Measurements from ENCODE around the gene OR56A4.
A peak's percentile ranks its signal among the peaks of the same experiment; 100 is the strongest.

The OR56A4 gene

DNA sequence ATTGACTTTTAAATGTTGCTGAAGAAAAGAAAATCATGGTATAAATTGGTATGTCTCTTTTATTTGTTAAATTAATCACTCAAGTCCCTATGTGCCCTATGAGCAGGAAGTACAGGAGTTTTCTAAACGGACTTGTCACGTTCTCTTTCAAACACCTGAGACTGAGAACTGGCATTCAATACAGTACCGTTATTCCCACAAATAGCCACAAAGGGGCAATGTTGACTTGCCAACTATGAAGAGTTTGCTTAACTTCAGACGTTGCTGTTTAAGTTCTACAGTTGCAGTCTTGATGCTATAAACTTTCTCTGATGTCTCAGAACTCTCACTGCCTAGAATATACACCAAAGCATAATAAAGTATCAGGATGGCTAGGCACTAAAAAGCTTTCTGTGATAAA lies 16.2 kb upstream of the OR56A4 start:
- H3K4me3 ChIP-seq (replicated peaks in 1 of 2; ENCODE audit: low read depth in 2 of 2, low read length in 2 of 2), result no peak overlapping the region
- TF ChIP-seq, protein P1, sequence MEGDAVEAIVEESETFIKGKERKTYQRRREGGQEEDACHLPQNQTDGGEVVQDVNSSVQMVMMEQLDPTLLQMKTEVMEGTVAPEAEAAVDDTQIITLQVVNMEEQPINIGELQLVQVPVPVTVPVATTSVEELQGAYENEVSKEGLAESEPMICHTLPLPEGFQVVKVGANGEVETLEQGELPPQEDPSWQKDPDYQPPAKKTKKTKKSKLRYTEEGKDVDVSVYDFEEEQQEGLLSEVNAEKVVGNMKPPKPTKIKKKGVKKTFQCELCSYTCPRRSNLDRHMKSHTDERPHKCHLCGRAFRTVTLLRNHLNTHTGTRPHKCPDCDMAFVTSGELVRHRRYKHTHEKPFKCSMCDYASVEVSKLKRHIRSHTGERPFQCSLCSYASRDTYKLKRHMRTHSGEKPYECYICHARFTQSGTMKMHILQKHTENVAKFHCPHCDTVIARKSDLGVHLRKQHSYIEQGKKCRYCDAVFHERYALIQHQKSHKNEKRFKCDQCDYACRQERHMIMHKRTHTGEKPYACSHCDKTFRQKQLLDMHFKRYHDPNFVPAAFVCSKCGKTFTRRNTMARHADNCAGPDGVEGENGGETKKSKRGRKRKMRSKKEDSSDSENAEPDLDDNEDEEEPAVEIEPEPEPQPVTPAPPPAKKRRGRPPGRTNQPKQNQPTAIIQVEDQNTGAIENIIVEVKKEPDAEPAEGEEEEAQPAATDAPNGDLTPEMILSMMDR (IDR thresholded peaks at IDR 0.05; ENCODE audit: low read depth, low read length), result peak; percentile 40
- DNase-seq (ENCODE audit: low read depth in 2 of 2), result peak; percentile 65 to 73

DNA sequence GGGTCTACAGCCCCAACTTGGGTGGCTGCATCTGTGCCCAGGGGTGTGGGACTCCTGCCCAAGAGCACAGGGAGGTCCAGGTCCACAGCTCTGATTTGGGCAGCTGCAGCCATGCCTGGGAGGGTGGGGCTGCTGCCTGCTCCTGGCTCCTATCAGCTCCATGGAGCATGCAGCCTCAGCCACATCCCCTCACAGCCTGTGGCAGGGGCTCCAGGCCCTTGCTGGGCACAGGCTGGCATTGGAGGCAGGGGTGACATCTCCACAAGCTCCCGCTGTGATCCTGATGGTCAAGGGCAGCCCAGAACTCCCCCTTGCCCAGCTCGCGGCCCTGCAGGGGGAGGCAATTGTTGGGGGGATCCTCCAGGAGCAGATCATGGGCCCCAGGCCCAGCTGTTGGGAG lies 6.3 kb upstream of the OR56A4 start:
- H3K4me3 ChIP-seq (replicated peaks in 1 of 2; ENCODE audit: low read depth in 2 of 2, low read length in 2 of 2), result no peak overlapping the region
- TF ChIP-seq, protein P1 (IDR thresholded peaks at IDR 0.05; ENCODE audit: low read depth, low read length), result no peak
- no peak for DNase-seq (ENCODE audit: low read depth in 2 of 2)

DNA sequence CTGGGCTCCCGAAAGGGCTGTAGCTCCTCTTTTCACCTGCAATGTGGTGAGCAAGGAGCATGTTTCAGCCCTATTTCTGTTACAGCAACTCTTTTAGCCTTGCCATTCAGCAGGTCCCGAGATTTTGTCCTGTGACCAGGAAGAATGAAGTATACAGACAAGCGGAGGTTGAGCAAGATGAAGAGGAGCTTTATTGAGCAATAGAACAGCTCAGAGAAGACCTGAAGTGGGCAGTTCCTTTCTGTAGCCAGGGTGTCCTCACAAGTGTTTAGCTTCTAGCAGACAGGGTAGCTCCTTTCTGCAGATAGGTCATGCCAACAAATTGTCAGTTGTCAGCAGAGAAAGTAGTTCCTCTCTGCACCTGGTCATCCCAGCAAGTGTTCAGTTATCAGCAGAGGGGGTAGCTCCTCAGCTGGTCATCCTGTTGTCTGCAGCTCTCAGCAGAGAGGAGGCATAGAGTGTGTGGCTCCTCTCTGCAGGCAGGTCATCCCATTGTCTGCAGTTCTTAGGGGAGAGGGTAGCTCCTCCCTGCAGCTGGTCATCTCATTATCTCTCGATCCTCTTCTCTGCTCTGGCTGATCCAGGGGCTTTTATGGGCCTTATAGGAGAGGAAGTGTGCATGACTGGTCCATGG lies 5.4 kb upstream of the OR56A4 start:
- no peak overlapping the region for H3K4me3 ChIP-seq (replicated peaks in 1 of 2; ENCODE audit: low read depth in 2 of 2, low read length in 2 of 2)
- no peak for DNase-seq (ENCODE audit: low read depth in 2 of 2)
- TF ChIP-seq, protein P1 (IDR thresholded peaks at IDR 0.05; ENCODE audit: low read depth, low read length), result no peak

DNA sequence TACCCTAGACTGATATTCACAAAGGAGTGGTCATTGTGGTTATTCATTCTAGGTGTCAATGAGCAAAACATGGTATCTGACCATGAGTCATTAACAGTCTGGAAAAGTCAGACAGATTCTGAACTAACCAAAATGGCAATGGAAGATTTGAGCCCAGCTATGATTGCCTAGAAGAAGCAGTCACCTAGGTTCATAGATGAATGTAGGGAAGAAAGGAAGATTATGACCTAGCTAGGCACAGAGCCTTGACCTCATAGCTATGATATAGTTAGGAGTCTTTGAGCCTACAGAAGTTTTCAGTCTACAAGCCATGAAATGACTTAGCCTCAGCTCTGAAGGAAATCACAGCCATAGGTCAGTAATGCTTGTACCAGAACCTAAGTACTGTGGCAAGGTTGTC lies 351 bp downstream of the OR56A4 start:
- no peak overlapping the region for H3K4me3 ChIP-seq (replicated peaks in 1 of 2; ENCODE audit: low read depth in 2 of 2, low read length in 2 of 2)
- TF ChIP-seq, protein P1 (IDR thresholded peaks at IDR 0.05; ENCODE audit: low read depth, low read length), result no peak
- no peak for DNase-seq (ENCODE audit: low read depth in 2 of 2)

- TF ChIP-seq, protein P1 (IDR thresholded peaks at IDR 0.05; ENCODE audit: low read depth, low read length), result no peak
- no peak for DNase-seq (ENCODE audit: low read depth in 2 of 2)
Measured at GRCh38 chr11:6002202-6002699, 4.5 kb downstream of the OR56A4 start.

GRCh38 chr11:5994791-5995190 lies 12.0 kb downstream of the OR56A4 start:
- TF ChIP-seq, protein P1 (IDR thresholded peaks at IDR 0.05; ENCODE audit: low read depth, low read length), result no peak
- no peak overlapping the region for H3K4me3 ChIP-seq (replicated peaks in 1 of 2; ENCODE audit: low read depth in 2 of 2, low read length in 2 of 2)

More at GRCh38 chr11:6002202-6002699, 4.5 kb downstream of the OR56A4 start:
- H3K4me3 ChIP-seq (replicated peaks in 1 of 2; ENCODE audit: low read depth in 2 of 2, low read length in 2 of 2), result no peak overlapping the region

More at GRCh38 chr11:5994791-5995190, 12.0 kb downstream of the OR56A4 start:
- no peak for DNase-seq (ENCODE audit: low read depth in 2 of 2)
